ENCODE measurements around the gene ATP6V1C2.

The ATP6V1C2 gene
- 0.06 to 1.1 (median 0.28) reads per million in 18 experiments for total RNA-seq

DNA sequence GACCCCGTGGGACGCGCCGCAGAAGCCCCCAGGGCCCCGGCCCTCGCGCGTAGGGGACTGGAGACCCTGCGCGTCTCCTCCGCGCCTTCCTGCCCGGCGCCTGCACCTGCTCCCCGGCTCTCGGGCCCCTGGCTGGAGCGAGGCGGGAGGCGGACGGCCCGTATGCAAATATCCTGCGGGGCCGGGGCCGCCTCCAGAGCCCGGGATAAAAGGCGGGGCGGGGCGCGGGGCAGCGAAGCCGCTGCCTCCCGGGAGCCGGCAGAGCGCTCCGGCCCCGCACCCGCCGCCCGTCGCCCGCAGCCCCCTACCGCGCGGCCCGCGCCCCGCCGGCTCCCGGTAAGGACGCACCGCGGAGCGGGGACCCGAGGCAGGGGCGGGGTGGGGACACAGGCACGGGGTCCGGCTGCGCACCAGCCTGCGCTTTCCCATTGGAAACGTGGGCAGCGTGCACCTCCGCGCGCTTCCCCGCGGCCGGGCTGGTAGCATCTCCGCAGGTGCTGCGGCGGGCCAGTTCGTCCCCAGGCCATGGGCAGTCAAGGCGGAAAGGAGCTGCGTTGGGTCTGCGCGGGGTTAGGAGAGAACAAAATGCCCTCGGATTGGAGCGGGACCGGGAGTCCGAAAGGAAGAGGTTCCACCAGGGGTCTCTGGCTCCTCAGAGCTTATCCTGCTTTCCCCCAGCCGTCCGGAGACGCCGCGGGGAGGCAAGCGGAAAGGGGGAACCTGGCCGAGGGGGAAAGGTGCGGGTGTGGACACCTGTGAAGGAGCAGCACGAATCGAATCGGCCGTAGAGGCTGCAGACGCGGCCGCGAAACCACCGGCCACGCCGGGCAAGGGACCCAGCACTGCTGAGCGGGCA is at the start of gene ATP6V1C2:
Gene ATP6V1C2, plus strand, starts transcription at position 235 of the 856 bp plus-strand sequence. CDS start 1,220 bp downstream, outside the sequence.
- DNase-seq, result no peak

GRCh38 chr2:10675131-10675530 is 46.3 kb upstream of the ATP6V1C2 start:
- DNase-seq, result no peak

DNA sequence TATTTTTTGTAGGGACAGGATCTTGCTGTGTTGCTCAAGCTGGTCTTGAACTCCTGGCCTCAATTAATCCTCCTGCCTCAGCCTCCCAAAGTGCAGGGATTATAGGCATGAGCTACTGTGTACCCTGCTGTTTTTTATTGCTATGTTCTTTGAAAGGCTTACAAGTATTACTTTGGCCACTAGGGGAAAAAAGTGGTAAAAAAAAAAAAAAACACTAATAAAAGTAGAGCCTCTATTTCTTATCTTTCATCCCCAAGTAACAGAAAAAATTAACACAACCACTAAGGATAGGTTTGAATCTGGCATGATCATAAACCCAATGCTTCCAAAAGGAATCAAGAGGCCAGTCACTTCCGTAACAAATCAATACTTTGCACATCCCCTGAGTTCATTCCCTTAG is 43.2 kb upstream of the ATP6V1C2 start:
- DNase-seq, result no peak

DNA sequence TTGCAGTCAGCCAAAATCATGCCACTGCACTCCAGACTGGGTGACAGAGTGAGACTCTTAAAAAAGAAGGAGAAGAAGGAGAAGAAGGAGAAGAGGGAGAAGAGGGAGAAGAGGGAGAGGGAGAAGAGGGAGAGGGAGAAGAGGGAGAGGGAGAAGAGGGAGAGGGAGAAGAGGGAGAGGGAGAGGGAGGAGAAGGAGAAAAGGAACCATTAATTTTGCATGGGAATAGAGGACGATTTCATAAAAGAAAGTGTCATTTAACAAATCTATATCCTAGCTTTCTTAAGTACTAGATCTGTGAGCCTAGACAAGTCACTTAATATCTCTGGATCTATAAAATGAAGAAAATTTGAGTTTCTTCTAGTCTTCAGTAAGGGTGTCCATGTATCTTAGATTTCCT is 41.2 kb upstream of the ATP6V1C2 start:
- no peak for DNase-seq

- no peak for DNase-seq
Measured at GRCh38 chr2:10680957-10681356, 40.5 kb upstream of the ATP6V1C2 start.

- no peak for DNase-seq
Measured at GRCh38 chr2:10686176-10686730, 35.2 kb upstream of the ATP6V1C2 start.

- DNase-seq, result peak in 1 of 2 donors; percentile 26
Measured at GRCh38 chr2:10688921-10689807, 32.3 kb upstream of the ATP6V1C2 start.

GRCh38 chr2:10691521-10691920 is 29.9 kb upstream of the ATP6V1C2 start:
- no peak for DNase-seq

- DNase-seq, result no peak
Measured at GRCh38 chr2:10700078-10700803, 21.2 kb upstream of the ATP6V1C2 start.

GRCh38 chr2:10704034-10704594 is 17.3 kb upstream of the ATP6V1C2 start:
- DNase-seq, result no peak

DNA sequence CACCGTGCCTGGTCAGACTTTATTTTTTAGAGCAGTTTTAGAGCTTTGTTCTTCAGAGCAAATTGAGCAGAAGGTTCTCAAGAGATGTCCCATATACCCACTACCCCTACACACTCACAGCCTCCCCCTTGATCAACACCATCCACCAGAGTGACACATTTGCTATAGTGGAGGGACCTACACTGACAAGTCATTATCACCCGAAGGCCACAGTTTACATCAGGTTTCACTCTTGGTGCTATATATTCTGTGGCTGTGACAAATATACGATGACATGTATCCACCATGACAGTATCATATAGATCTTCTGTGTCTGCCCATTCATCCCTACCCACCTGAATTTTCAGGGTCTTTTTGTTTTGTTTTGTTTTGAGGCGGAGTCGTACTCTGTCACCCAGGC is 15.4 kb upstream of the ATP6V1C2 start:
- no peak for DNase-seq

DNA sequence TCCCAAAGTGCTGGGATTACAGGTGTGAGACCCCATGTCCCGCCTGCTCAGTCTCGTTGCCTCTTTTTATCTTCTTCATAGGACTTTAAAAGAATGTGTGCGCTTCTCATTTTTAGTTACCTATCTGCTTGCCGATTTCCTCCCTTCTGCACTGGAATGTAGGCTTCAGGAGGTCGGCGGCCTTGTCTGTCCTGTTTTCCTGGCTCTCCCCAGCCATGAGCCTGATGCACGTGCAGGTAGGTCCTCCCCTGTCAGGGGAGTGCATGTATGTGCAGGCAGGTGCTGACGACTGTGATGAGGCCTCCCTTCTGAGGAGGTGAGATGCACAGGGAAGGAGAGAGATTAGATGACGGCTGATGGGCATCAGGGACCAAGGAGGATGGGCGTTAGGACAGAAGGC is 13.6 kb upstream of the ATP6V1C2 start:
- DNase-seq, result no peak

DNA sequence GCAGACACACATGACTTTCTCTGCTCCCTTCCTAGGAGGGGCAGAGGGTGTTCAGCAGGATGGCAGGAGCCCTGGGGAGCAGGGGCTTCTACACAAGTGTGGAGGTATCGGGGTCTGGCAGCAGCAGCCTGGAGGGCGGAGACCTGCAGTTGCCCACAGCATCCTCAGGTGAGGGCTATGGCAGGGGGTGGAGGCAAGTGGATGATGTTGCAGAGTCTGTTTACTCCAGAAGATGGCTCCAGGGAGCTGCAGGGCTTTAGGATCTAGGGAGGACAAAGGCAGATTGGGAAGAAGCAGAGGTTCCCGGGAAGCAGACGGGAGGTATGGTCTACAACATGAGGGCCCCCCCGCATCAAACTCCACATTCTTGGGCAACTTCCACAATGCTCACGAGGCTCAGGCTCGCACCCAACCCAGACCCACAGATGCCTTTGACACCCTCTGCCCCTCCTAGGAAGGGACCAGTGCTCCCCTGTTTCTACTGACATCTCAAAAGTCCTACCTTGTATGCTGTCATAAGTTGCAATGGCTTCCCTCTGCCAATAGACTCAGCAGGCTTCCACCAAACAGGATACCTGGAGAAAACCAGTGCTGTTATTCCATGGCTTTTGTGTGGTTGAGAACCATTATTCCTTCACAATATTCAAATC is 12.0 kb upstream of the ATP6V1C2 start:
- DNase-seq, result peak in 1 of 2 donors; percentile 4

- no peak for DNase-seq
Measured at GRCh38 chr2:10712185-10712809, 9.1 kb upstream of the ATP6V1C2 start.

DNA sequence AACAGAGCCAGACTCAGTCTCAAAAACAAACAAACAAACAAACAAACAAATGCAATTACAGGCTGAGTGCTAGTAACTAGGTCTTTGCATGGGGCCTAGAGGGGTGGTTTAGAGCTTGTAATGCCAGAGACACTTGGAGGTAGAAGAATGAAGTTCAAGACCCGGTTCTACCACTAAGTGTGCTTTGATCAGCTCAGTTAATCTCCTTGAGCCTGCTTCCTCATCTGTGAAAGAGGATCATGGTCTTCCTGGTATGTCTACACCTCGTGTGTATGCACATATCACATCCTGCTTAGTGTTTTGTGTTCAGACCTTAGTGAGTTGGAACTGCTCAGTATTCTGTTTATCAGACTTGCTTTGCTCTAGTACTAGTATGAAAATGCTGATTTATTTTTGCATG is 4.8 kb upstream of the ATP6V1C2 start:
- DNase-seq, result peak; percentile 41 to 42

DNA sequence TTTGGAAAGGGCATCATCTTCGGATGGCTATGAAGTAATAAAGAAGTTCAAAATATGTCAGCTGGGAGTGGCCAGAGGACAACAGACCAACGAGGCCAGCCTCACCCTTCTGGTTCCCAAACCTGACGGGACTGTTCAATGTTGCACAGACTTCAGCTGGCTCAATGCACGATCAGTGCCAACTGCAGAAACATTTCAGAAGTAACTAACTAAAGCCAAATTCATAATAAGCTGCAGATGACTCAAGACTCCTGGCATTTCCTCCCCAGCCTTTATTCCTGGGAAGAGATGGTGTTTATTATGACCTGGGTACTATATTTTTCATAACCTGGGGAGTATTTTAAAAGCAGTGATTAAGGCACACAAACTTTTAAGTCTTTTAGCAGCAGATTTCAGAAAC is 3.8 kb upstream of the ATP6V1C2 start:
- DNase-seq, result no peak

DNA sequence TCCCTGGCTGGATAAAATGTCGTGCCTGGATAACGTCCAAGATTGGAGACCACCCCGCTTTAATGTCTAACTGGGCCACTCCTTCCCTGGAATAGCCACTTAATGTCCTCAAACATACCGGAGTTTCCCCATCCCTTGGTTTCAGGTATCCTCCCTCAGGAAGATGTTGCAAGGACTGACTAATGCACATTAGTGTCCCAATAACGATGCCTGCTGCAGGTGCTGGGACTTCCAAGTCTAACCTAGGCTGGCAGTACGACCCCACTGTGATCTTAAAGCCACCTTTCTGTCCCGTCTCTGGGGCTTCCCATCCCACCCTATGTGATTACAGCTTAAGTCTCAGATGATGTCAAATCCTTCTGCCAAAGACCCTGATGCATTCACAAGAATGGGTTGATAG is 1.1 kb upstream of the ATP6V1C2 start:
- no peak for DNase-seq

DNA sequence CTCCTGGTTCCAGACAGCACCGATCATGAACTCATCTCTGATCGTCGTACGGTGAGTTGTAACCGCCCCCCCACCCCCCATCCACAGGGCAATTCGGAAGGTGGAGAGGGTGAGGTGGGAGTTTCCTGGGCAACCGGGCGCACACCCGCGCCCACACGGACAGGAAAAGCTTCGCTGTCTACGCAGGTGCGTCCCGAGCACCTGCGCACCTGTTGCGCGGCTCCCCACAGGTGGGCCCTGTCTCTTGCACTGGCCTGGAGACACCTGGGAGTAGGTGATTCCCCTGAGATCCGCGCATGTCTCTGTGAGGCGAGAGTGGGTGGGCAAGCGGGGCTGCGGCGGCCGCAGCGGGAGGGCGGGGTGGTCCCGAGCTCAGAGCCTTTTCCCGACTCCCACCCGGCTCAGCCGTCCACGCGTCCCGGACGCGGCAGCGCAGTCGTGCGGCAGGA is 459 bp upstream of the ATP6V1C2 start:
- no peak for DNase-seq

GRCh38 chr2:10722252-10722825 is 909 bp downstream of the ATP6V1C2 start:
- peak; percentile 32 to 36 for DNase-seq

DNA sequence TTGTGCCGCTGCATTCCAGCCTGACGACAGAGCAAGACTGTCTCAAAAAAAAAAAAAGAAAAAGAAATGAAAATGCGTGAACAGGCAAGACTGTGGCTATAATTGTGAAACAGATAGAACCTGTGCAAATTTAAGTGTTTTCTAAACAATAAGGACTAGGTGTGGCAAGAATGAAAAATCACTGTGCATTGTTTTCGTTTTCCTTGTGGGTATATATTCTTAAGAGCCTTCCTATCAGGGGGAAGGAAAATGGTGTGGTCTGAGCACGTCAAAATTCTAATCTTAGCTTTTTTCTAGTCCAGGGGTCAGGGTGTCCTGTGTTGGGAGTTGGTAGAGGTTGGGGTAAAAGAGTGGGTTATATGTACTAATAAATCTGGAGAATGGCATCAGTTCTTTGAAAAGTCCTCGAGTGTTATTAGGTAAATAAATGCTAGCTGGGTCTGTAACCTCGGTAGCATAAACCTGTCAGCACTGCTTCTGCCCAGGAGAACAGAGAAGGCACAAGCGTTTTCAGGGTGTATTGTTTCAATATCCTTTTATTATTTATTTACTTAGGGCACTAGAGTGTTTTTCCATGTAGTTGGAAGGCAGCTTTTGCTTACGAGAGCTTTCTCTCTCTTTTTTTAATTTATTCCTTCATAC is 11.6 kb downstream of the ATP6V1C2 start:
- DNase-seq, result no peak
